GM10266 (cell line): ENCODE data around the gene HPCAL1.
"Not testable (repeated sequence)": the region's sequence is repeated elsewhere in the genome, so short reads cannot be mapped to it uniquely, and the experiment has no call there.

ENCODE experiments used
- DNase-seq: peaks from one replicate; pipeline ENCODE4 v3.0.0; 2012; ENCODE audit errors: extremely low spot score
- CTCF ChIP-seq: IDR thresholded peaks from 2 replicates; pipeline ENCODE4 v1.5.1; 2012; ENCODE audit warnings: mild to moderate bottlenecking, low read depth; ENCODE audit not compliant: control insufficient read depth, insufficient read depth; ENCODE audit errors: missing control alignments

The HPCAL1 gene

GRCh38 chr2:10294077-10294476, 8.6 kb upstream of the HPCAL1 start:
- no peak for DNase-seq
- no peak for TF ChIP-seq CTCF

GRCh38 chr2:10295649-10296048, 7.1 kb upstream of the HPCAL1 start:
- DNase-seq: not testable (repeated sequence)

GRCh38 chr2:10296142-10296541, 6.6 kb upstream of the HPCAL1 start:
- TF ChIP-seq CTCF: no peak
- DNase-seq: no peak

GRCh38 chr2:10297191-10297830, 5.4 kb upstream of the HPCAL1 start:
- no peak for TF ChIP-seq CTCF
- DNase-seq: no peak

GRCh38 chr2:10297959-10298531, 4.7 kb upstream of the HPCAL1 start:
- DNase-seq: no peak

GRCh38 chr2:10298777-10299176, 3.9 kb upstream of the HPCAL1 start:
- not testable (repeated sequence) for DNase-seq

More at GRCh38 chr2:10297959-10298531, 4.7 kb upstream of the HPCAL1 start:
- TF ChIP-seq CTCF: no peak

- TF ChIP-seq CTCF: no peak
- no peak for DNase-seq
Observed at GRCh38 chr2:10300328-10300920, 2.3 kb upstream of the HPCAL1 start.

- DNase-seq: no peak
- no peak for TF ChIP-seq CTCF
Observed at GRCh38 chr2:10300997-10301940, 1.4 kb upstream of the HPCAL1 start.
